ENCODE data around the gene IFT122. TPM values are rescaled to one million over a fixed set of nuclear protein-coding genes. Genes with fewer than 3 reads are reported as not detected.
"Not testable (repeated sequence)": the region's sequence is repeated elsewhere in the genome, so short reads cannot be mapped to it uniquely, and the experiment has no call there.

Gene IFT122
- polyA plus RNA-seq, 1 donor from 2014 or later, result 4.5 TPM

DNA sequence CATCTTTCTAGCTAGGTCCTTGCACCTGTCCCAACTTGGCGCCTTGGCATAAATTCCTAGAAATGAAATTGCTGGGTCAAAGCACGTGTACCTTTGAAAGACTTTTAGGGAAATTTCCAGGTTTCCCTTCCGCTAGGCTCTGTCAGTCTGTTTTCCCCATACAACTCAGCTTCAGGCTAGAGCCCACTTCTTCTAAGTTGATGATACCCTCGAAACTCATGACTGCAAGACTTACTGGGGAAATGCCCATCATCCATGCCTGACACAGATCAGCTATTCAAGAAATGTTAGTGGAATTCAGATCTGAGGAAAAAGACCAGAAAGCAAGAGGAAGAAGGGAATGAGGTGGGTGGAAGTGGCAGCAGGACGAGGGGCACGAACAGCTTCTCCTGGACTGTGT, 45.1 kb downstream of the IFT122 start:
- H3K36me3 Mint-ChIP-seq, H3K4me1 Mint-ChIP-seq, H3K27me3 Mint-ChIP-seq, H3K4me3 Mint-ChIP-seq, H3K9me3 Mint-ChIP-seq, H3K27ac Mint-ChIP-seq: not testable (repeated sequence)

GRCh38 chr3:129485721-129486663, 46.0 kb downstream of the IFT122 start:
- Mint-ChIP-seq H3K27ac (no peak overlapping the region), H3K4me3 (no peak overlapping the region), H3K9me3 (no peaks in the 10 kb centered on the region), H3K27me3 (no peaks in the 10 kb centered on the region), H3K36me3 (peaks cover 2% of the 10 kb centered on the region), H3K4me1 (peaks cover 0 to 2% (median 0%) of the 10 kb centered on the region in 3 donors)

GRCh38 chr3:129486664-129487035, 46.6 kb downstream of the IFT122 start:
- H3K27ac Mint-ChIP-seq, result no peak overlapping the region
- H3K4me1 Mint-ChIP-seq, result peaks cover 0 to 2% (median 0%) of the 10 kb centered on the region in 3 donors
- peaks cover 3% of the 10 kb centered on the region for H3K36me3 Mint-ChIP-seq
- no peak overlapping the region for H3K4me3 Mint-ChIP-seq
- no peaks in the 10 kb centered on the region for H3K27me3 Mint-ChIP-seq
- no peaks in the 10 kb centered on the region for H3K9me3 Mint-ChIP-seq

- Mint-ChIP-seq H3K4me1 (peaks cover 0 to 2% (median 0%) of the 10 kb centered on the region in 3 donors), H3K4me3 (no peak overlapping the region), H3K27me3 (no peaks in the 10 kb centered on the region), H3K9me3 (no peaks in the 10 kb centered on the region), H3K36me3 (peaks cover 1% of the 10 kb centered on the region), H3K27ac (no peak overlapping the region)
Observed at GRCh38 chr3:129487183-129487867, 47.3 kb downstream of the IFT122 start.

- H3K36me3 Mint-ChIP-seq, result not testable (repeated sequence)
Observed at GRCh38 chr3:129487868-129488335, 47.9 kb downstream of the IFT122 start.

DNA sequence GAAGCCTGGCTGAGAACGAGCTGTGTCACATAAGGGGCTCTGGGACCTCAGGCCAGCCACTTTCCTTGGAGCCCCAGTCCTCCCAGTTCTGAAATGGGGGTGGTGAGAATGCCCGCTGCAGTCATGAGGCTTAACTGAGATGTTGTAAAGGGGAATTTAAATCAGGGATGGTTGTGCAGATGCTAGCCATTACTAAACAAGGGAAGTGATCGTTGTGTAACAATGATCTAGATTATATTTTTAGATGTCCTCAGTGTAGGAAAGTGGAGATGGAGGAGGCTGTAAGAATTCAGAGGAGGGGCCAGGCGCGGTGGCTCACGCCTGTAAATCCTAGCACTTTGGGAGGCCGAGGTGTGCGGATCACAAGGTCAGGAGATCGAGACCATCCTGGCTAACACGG, 49.2 kb downstream of the IFT122 start:
- not testable (repeated sequence) for H3K4me1 Mint-ChIP-seq, H3K4me3 Mint-ChIP-seq, H3K36me3 Mint-ChIP-seq, H3K9me3 Mint-ChIP-seq, H3K27me3 Mint-ChIP-seq
- peak overlapping the region in 1 of 3 donors; percentile 50 for H3K27ac Mint-ChIP-seq

More at GRCh38 chr3:129487868-129488335, 47.9 kb downstream of the IFT122 start:
- H3K9me3 Mint-ChIP-seq, H3K4me3 Mint-ChIP-seq, H3K27me3 Mint-ChIP-seq, H3K4me1 Mint-ChIP-seq, H3K27ac Mint-ChIP-seq: not testable (repeated sequence)

GRCh38 chr3:129490273-129490675, 50.2 kb downstream of the IFT122 start:
- no peak overlapping the region for H3K4me3 Mint-ChIP-seq
- H3K36me3 Mint-ChIP-seq, result peaks cover 3% of the 10 kb centered on the region
- no peaks in the 10 kb centered on the region for H3K27me3 Mint-ChIP-seq
- no peaks in the 10 kb centered on the region for H3K9me3 Mint-ChIP-seq
- no peak overlapping the region for H3K27ac Mint-ChIP-seq
- peaks cover 0 to 2% (median 0%) of the 10 kb centered on the region in 3 donors for H3K4me1 Mint-ChIP-seq

- not testable (repeated sequence) for H3K4me1 Mint-ChIP-seq, H3K36me3 Mint-ChIP-seq, H3K4me3 Mint-ChIP-seq, H3K9me3 Mint-ChIP-seq, H3K27me3 Mint-ChIP-seq, H3K27ac Mint-ChIP-seq
Observed at GRCh38 chr3:129491077-129491476, 51.1 kb downstream of the IFT122 start.

GRCh38 chr3:129491794-129492193, 51.8 kb downstream of the IFT122 start:
- no peak overlapping the region for H3K27ac Mint-ChIP-seq
- peaks cover 6% of the 10 kb centered on the region for H3K36me3 Mint-ChIP-seq
- H3K4me3 Mint-ChIP-seq, result no peak overlapping the region
- H3K27me3 Mint-ChIP-seq, result no peaks in the 10 kb centered on the region
- H3K4me1 Mint-ChIP-seq, result peaks cover 0 to 2% (median 0%) of the 10 kb centered on the region in 3 donors
- no peaks in the 10 kb centered on the region for H3K9me3 Mint-ChIP-seq

- Mint-ChIP-seq H3K27me3 (no peaks in the 10 kb centered on the region), H3K36me3 (peaks cover 6% of the 10 kb centered on the region), H3K4me3 (no peak overlapping the region), H3K9me3 (no peaks in the 10 kb centered on the region), H3K4me1 (peaks cover 0 to 2% (median 0%) of the 10 kb centered on the region in 3 donors), H3K27ac (no peak overlapping the region)
Observed at GRCh38 chr3:129492691-129493090, 52.7 kb downstream of the IFT122 start.

DNA sequence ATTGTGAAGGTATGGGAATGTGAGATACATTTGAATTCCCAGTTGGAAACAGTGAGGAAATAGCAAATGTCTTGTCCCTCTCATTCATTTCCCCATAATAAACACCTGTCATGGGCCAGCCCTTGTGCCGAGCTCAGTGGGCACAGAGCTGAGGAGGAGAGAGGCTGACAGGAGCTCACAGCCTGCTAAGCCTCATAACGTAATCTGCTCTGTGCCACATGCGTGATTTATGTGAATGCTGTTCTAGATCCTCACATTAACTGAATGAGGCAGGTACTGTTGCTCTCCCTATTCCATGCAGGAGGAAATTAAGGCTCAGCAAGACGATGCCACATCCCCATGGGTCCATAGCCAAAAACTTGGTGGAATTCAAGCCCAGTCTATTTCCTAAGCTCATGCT, 53.2 kb downstream of the IFT122 start:
- Mint-ChIP-seq H3K27ac (no peak overlapping the region), H3K36me3 (peaks cover 6% of the 10 kb centered on the region), H3K27me3 (no peaks in the 10 kb centered on the region), H3K9me3 (no peaks in the 10 kb centered on the region), H3K4me1 (peaks cover 0 to 2% (median 0%) of the 10 kb centered on the region in 3 donors), H3K4me3 (no peak overlapping the region)

GRCh38 chr3:129494499-129494898, 54.5 kb downstream of the IFT122 start:
- H3K9me3 Mint-ChIP-seq, H3K4me1 Mint-ChIP-seq, H3K4me3 Mint-ChIP-seq, H3K27ac Mint-ChIP-seq, H3K27me3 Mint-ChIP-seq, H3K36me3 Mint-ChIP-seq: not testable (repeated sequence)

DNA sequence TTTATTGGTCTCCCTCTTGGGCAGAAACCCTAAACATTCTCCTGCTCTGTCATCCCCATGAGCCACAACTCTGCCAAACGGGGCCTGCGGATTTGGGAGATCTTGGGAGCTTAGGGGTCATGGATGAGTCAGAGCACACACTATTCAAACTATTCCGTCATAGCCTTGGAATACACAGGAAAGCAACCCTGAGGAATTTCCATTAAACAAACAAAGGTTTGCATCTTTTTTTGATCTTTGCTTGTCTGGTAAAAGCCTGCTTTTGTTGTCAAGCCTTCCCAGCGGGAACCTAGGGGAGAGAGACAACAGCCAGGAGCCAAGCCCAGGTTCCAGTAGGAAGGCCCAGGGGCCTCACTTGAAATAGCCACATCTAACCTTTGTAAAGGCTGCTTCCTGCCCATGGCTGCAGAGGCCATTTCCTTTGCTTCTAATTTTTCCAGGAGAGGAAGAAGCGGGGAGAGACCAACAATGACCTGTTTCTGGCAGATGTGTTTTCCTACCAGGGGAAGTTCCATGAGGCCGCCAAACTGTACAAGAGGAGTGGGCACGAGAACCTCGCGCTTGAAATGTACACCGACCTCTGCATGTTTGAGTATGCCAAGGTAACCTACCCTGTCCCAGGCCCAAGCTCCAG, 55.1 kb downstream of the IFT122 start:
- not testable (repeated sequence) for H3K4me1 Mint-ChIP-seq, H3K36me3 Mint-ChIP-seq, H3K4me3 Mint-ChIP-seq, H3K9me3 Mint-ChIP-seq, H3K27me3 Mint-ChIP-seq, H3K27ac Mint-ChIP-seq

- H3K27me3 Mint-ChIP-seq, H3K36me3 Mint-ChIP-seq, H3K27ac Mint-ChIP-seq, H3K4me1 Mint-ChIP-seq, H3K4me3 Mint-ChIP-seq, H3K9me3 Mint-ChIP-seq: not testable (repeated sequence)
Observed at GRCh38 chr3:129497876-129498275, 57.9 kb downstream of the IFT122 start.

All from IgD-negative memory B cell (primary cell).